ENCODE measurements around the gene FAM13A. TPM values are rescaled to one million over a fixed set of nuclear protein-coding genes. Genes with fewer than 3 reads are reported as not detected.

The FAM13A gene
- total and polyA plus RNA-seq, 10 of the 15 experiments (the other 5 are each of a cell fraction or from before 2014, with no cell fraction given) = 0.05 to 1.8 (median 0.27) TPM; not detected in 1

DNA sequence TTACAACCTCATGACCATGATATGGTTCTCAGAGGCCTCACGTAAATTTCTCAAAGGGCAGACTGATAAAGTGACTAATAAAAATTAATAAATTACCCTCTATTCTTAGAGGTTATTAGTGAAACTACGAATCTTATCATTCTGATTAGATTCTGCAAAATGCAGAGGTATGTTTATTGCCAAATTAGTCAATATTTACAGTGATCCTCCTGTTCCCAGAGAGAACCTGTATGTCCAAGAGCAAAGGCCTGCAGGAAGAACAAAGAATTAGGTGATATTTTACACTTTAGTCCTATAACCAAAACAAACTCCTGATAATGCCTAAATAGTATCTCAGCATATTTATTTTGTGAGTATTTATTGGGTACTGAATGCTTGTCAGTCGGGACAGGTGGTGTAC, 58.1 kb downstream of the FAM13A start:
- no peak for ATAC-seq
- no peaks in the 10 kb centered on the region for H3K79me2 ChIP-seq (ENCODE audit: control insufficient read depth, insufficient read depth, low read length)
- H3K27me3 ChIP-seq (replicated peaks in 1 of 2; ENCODE audit: control insufficient read depth in 2 of 2, insufficient read depth in 2 of 2, low read length in 1 of 2) = no peaks in the 10 kb centered on the region
- no peak overlapping the region for H2AFZ ChIP-seq (ENCODE audit: control insufficient read depth, low read depth, low read length)
- H4K20me1 ChIP-seq (ENCODE audit: control insufficient read depth, insufficient read depth) = no peaks in the 10 kb centered on the region
- POLR2A ChIA-PET = interaction anchor here (1.1 kb wide), 1 partner anchor 10 kb away, joined by 3 read pairs; no protein-coding TSS in a partner anchor
- no peak overlapping the region for H3K4me3 ChIP-seq
- no peaks in the 10 kb centered on the region for H3K9me3 ChIP-seq (replicated peaks; ENCODE audit: control insufficient read depth, insufficient read depth, low read length)
- no peak overlapping the region for H3K9ac ChIP-seq (ENCODE audit: control insufficient read depth, insufficient read depth, low read length)
- CTCF ChIA-PET = interaction anchor here (1.0 to 1.9 kb wide), 3 partner anchors 12 to 24 kb away, joined by 3 to 13 read pairs (median 3); no protein-coding TSS in a partner anchor
- SMC1A ChIA-PET (ENCODE audit: uncharacterized antibody, unreplicated experiment) = interaction anchor here (0.6 to 3.4 kb wide), 5 partner anchors 9 to 117 kb away, joined by 3 to 17 read pairs (median 13); no protein-coding TSS in a partner anchor
- 1% methylated on average over 3 of the region's 3 CpGs for WGBS (ENCODE audit: insufficient coverage, insufficient replicate concordance, low lambda C conversion rate, missing lambda C conversion rate)
- no peak overlapping the region for H3K4me2 ChIP-seq (ENCODE audit: control insufficient read depth, insufficient read depth)
- FAIRE-seq = no peak
- in situ Hi-C loops (cut with MboI) (no loop called here), intact Hi-C loops (cut with micrococcal nuclease; ENCODE audit: unreplicated experiment) (no loop called here)
- RAD21 ChIA-PET (ENCODE audit: unreplicated experiment) = interaction anchor here (1.1 to 1.7 kb wide), 5 partner anchors 10 to 326 kb away, joined by 3 to 6 read pairs (median 3); no protein-coding TSS in a partner anchor
- no peak for DNase-seq (ENCODE audit: low read depth, low spot score)
- no peaks in the 10 kb centered on the region for H3K4me1 ChIP-seq (ENCODE audit: control insufficient read depth, insufficient read depth, low read length)
- H3K27ac ChIP-seq (ENCODE audit: control insufficient read depth, insufficient read depth) = no peak overlapping the region
- no peaks in the 10 kb centered on the region for H3K36me3 ChIP-seq (ENCODE audit: control insufficient read depth in 2 of 2, insufficient read depth in 2 of 2, low read length in 1 of 2)
- no TSS peak for BruUV-seq (replicated peaks)
- TF ChIP-seq, protein P1, sequence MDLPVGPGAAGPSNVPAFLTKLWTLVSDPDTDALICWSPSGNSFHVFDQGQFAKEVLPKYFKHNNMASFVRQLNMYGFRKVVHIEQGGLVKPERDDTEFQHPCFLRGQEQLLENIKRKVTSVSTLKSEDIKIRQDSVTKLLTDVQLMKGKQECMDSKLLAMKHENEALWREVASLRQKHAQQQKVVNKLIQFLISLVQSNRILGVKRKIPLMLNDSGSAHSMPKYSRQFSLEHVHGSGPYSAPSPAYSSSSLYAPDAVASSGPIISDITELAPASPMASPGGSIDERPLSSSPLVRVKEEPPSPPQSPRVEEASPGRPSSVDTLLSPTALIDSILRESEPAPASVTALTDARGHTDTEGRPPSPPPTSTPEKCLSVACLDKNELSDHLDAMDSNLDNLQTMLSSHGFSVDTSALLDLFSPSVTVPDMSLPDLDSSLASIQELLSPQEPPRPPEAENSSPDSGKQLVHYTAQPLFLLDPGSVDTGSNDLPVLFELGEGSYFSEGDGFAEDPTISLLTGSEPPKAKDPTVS (IDR thresholded peaks at IDR 0.05; ENCODE audit: low read depth, low read length) = no peak
- TF ChIP-seq BRCA1 (IDR thresholded peaks at IDR 0.05; ENCODE audit: low read depth, low read length) (no peak), POLR2AphosphoS5 (IDR thresholded peaks at IDR 0.05; ENCODE audit: low read length) (no peak), SIN3A (IDR thresholded peaks at IDR 0.05; ENCODE audit: low read depth, low read length) (no peak), NRF1 (conservative IDR thresholded peaks at IDR 0.05; ENCODE audit: low read depth, low read length) (no peak), POLR2A (IDR thresholded peaks at IDR 0.05; ENCODE audit: low read depth, low read length) (no peak), SP1 (IDR thresholded peaks at IDR 0.05; ENCODE audit: low read depth, low read length) (no peak), NR2C1 (IDR thresholded peaks at IDR 0.05) (no peak), ZNF24 (IDR thresholded peaks at IDR 0.05) (no peak), TBL1XR1 (IDR thresholded peaks at IDR 0.05; ENCODE audit: low read depth, low read length) (no peak), ZSCAN29 (IDR thresholded peaks at IDR 0.05) (no peak), MTA3 (IDR thresholded peaks at IDR 0.05; ENCODE audit: borderline replicate concordance, low read length) (no peak), NFYB (IDR thresholded peaks at IDR 0.05; ENCODE audit: insufficient read depth, low read depth, low read length) (no peak), TAF1 (IDR thresholded peaks at IDR 0.05; ENCODE audit: borderline replicate concordance, low read depth, low read length) (no peak)
- TF ChIP-seq, protein P2, sequence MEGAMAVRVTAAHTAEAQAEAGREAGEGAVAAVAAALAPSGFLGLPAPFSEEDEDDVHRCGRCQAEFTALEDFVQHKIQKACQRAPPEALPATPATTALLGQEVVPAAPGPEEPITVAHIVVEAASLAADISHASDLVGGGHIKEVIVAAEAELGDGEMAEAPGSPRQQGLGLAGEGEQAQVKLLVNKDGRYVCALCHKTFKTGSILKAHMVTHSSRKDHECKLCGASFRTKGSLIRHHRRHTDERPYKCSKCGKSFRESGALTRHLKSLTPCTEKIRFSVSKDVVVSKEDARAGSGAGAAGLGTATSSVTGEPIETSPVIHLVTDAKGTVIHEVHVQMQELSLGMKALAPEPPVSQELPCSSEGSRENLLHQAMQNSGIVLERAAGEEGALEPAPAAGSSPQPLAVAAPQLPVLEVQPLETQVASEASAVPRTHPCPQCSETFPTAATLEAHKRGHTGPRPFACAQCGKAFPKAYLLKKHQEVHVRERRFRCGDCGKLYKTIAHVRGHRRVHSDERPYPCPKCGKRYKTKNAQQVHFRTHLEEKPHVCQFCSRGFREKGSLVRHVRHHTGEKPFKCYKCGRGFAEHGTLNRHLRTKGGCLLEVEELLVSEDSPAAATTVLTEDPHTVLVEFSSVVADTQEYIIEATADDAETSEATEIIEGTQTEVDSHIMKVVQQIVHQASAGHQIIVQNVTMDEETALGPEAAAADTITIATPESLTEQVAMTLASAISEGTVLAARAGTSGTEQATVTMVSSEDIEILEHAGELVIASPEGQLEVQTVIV (IDR thresholded peaks at IDR 0.05; ENCODE audit: borderline replicate concordance, partially characterized antibody) = no peak
- TF ChIP-seq, protein P3, sequence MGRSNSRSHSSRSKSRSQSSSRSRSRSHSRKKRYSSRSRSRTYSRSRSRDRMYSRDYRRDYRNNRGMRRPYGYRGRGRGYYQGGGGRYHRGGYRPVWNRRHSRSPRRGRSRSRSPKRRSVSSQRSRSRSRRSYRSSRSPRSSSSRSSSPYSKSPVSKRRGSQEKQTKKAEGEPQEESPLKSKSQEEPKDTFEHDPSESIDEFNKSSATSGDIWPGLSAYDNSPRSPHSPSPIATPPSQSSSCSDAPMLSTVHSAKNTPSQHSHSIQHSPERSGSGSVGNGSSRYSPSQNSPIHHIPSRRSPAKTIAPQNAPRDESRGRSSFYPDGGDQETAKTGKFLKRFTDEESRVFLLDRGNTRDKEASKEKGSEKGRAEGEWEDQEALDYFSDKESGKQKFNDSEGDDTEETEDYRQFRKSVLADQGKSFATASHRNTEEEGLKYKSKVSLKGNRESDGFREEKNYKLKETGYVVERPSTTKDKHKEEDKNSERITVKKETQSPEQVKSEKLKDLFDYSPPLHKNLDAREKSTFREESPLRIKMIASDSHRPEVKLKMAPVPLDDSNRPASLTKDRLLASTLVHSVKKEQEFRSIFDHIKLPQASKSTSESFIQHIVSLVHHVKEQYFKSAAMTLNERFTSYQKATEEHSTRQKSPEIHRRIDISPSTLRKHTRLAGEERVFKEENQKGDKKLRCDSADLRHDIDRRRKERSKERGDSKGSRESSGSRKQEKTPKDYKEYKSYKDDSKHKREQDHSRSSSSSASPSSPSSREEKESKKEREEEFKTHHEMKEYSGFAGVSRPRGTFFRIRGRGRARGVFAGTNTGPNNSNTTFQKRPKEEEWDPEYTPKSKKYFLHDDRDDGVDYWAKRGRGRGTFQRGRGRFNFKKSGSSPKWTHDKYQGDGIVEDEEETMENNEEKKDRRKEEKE (IDR thresholded peaks at IDR 0.05) = no peak
- TF ChIP-seq, protein P4, sequence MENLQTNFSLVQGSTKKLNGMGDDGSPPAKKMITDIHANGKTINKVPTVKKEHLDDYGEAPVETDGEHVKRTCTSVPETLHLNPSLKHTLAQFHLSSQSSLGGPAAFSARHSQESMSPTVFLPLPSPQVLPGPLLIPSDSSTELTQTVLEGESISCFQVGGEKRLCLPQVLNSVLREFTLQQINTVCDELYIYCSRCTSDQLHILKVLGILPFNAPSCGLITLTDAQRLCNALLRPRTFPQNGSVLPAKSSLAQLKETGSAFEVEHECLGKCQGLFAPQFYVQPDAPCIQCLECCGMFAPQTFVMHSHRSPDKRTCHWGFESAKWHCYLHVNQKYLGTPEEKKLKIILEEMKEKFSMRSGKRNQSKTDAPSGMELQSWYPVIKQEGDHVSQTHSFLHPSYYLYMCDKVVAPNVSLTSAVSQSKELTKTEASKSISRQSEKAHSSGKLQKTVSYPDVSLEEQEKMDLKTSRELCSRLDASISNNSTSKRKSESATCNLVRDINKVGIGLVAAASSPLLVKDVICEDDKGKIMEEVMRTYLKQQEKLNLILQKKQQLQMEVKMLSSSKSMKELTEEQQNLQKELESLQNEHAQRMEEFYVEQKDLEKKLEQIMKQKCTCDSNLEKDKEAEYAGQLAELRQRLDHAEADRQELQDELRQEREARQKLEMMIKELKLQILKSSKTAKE (IDR thresholded peaks at IDR 0.05; ENCODE audit: low read depth, poor library complexity, severe bottlenecking) = no peak

Data from GM12878 (cell line).